ENCODE data around the gene KIF5B.
"Not testable (repeated sequence)": the region's sequence is repeated elsewhere in the genome, so short reads cannot be mapped to it uniquely, and the experiment has no call there.

KIF5B gene

GRCh38 chr10:32005050-32005449 lies 51.2 kb downstream of the KIF5B start:
- DNase-seq = peak; percentile 34

- no peak for DNase-seq
Observed at GRCh38 chr10:32004161-32004591, 52.0 kb downstream of the KIF5B start.

- DNase-seq = no peak
Observed at GRCh38 chr10:32002531-32002930, 53.7 kb downstream of the KIF5B start.

GRCh38 chr10:32000937-32001336 lies 55.3 kb downstream of the KIF5B start:
- DNase-seq = no peak

- no peak for DNase-seq
Observed at GRCh38 chr10:31999836-32000235, 56.4 kb downstream of the KIF5B start.

- no peak for DNase-seq
Observed at GRCh38 chr10:31999070-31999660, 57.1 kb downstream of the KIF5B start.

- no peak for DNase-seq
Observed at GRCh38 chr10:31994926-31995325, 61.3 kb downstream of the KIF5B start.

GRCh38 chr10:31990937-31991336 lies 65.3 kb downstream of the KIF5B start:
- no peak for DNase-seq

GRCh38 chr10:31987786-31988185 lies 68.4 kb downstream of the KIF5B start:
- not testable (repeated sequence) for DNase-seq

- DNase-seq = no peak
Observed at GRCh38 chr10:31982111-31982510, 74.1 kb downstream of the KIF5B start.

- DNase-seq = no peak
Observed at GRCh38 chr10:31980471-31980870, 75.8 kb downstream of the KIF5B start.

GRCh38 chr10:31979071-31979470 lies 77.2 kb downstream of the KIF5B start:
- not testable (repeated sequence) for DNase-seq

- DNase-seq = no peak
Observed at GRCh38 chr10:31978156-31978483, 78.1 kb downstream of the KIF5B start.

- peak; percentile 59 for DNase-seq
Observed at GRCh38 chr10:31977440-31978155, 78.6 kb downstream of the KIF5B start.

- DNase-seq = no peak
Observed at GRCh38 chr10:31975157-31975765, 81.0 kb downstream of the KIF5B start.

- DNase-seq = no peak
Observed at GRCh38 chr10:31974434-31975124, 81.6 kb downstream of the KIF5B start.

- no peak for DNase-seq
Observed at GRCh38 chr10:31972519-31973041, 83.6 kb downstream of the KIF5B start.

GRCh38 chr10:31969847-31970246 lies 86.4 kb downstream of the KIF5B start:
- not testable (repeated sequence) for DNase-seq

GRCh38 chr10:31963589-31963980 lies 92.6 kb downstream of the KIF5B start:
- DNase-seq = no peak

- DNase-seq = no peak
Observed at GRCh38 chr10:31962826-31963588, 93.2 kb downstream of the KIF5B start.

GRCh38 chr10:31961277-31962074 lies 94.7 kb downstream of the KIF5B start:
- peak; percentile 62 for DNase-seq
